Activated CD8-positive, alpha-beta T cell treated with anti-CD3 and anti-CD28 coated beads for 36 hours (primary cell): Measurements from ENCODE around the gene OPALIN. TPM values are rescaled to one million over a fixed set of nuclear protein-coding genes. Genes with fewer than 3 reads are reported as not detected.
A peak's percentile ranks its signal among the peaks of the same experiment; 100 is the strongest.

Source experiments
- ATAC-seq: fragments of 200-7000 bp; cut with Tn5 transposase; one replicate; pipeline ENCODE4 v1.10.0; 2021; ENCODE audit warnings: mild to moderate bottlenecking, moderate library complexity
- CTCF ChIA-PET: fragments of 350-600 bp; sonication (Branson Sonifier 250); formaldehyde crosslinking; loops from one replicate; lab custom pipeline; 2021; ENCODE audit warnings: antibody characterized with exemption; lab: Charles Lee
- POLR2A ChIA-PET: fragments of 350-600 bp; sonication (Branson Sonifier 250); formaldehyde crosslinking; loops from one replicate; lab custom pipeline; 2021; ENCODE audit warnings: antibody characterized with exemption; lab: Charles Lee
- DNase-seq: peaks from one replicate; pipeline ENCODE4 v3.0.0-alpha.2; 2020
- H3K27ac Mint-ChIP-seq: one replicate; pipeline ENCODE4 v1.8.0; 2021; ENCODE audit warnings: mild to moderate bottlenecking, mixed read lengths
- H3K27me3 Mint-ChIP-seq: one replicate; pipeline ENCODE4 v1.8.0; 2021; ENCODE audit warnings: mixed read lengths
- H3K36me3 Mint-ChIP-seq: one replicate; pipeline ENCODE4 v1.8.0; 2021; ENCODE audit warnings: low read depth, mixed read lengths
- H3K4me1 Mint-ChIP-seq: one replicate; pipeline ENCODE4 v1.8.0; 2021; ENCODE audit warnings: low read depth, mixed read lengths
- H3K4me3 Mint-ChIP-seq: one replicate; pipeline ENCODE4 v1.8.0; 2021; ENCODE audit warnings: mild to moderate bottlenecking, moderate library complexity, mixed read lengths
- H3K9me3 Mint-ChIP-seq: one replicate; pipeline ENCODE4 v1.8.0; 2021; ENCODE audit warnings: mixed read lengths
- CTCF ChIP-seq: fragments of 200-600 bp; IDR thresholded peaks from one replicate; pipeline ENCODE4 v1.8.0; 2022; ENCODE audit warnings: antibody characterized with exemption, mild to moderate bottlenecking
- intact Hi-C: fragments of 100-400 bp; cut with micrococcal nuclease; formaldehyde crosslinking; loops from one replicate; pipeline ENCODE4 v1.10.0; 2022
- total RNA-seq, 2 experiments: library from RNA; stranded (reverse); gene quantifications; one replicate each; pipeline ENCODE4 v1.2.3, GENCODE V29; 2021

Gene OPALIN
- total RNA-seq, 2 experiments from 2014 or later: not detected

- intact Hi-C loops: no loop called here
- Mint-ChIP-seq H3K9me3 (no peaks in the 10 kb centered on the region), H3K4me1 (no peaks in the 10 kb centered on the region), H3K27me3 (peaks cover 10% of the 10 kb centered on the region), H3K27ac (peak overlapping the region; percentile 7), H3K4me3 (no peak overlapping the region), H3K36me3 (no peaks in the 10 kb centered on the region)
- POLR2A ChIA-PET: no interaction called here
- ATAC-seq (no peak), DNase-seq (no peak)
- CTCF ChIA-PET: interaction anchor here (1.0 to 3.7 kb wide), 5 partner anchors 12 to 303 kb away, joined by 3 to 22 read pairs (median 8); no protein-coding TSS in a partner anchor
- TF ChIP-seq CTCF: no peak
These were observed 38.9 kb downstream of the OPALIN start for GRCh38 chr10:96319754-96320474.

GRCh38 chr10:96317067-96317833, 41.6 kb downstream of the OPALIN start:
- H3K9me3 Mint-ChIP-seq: no peaks in the 10 kb centered on the region
- no peak overlapping the region for H3K27ac Mint-ChIP-seq
- intact Hi-C loops: no loop called here
- no peaks in the 10 kb centered on the region for H3K4me1 Mint-ChIP-seq
- no peak for TF ChIP-seq CTCF
- peaks cover 8% of the 10 kb centered on the region for H3K27me3 Mint-ChIP-seq
- no peaks in the 10 kb centered on the region for H3K36me3 Mint-ChIP-seq
- no peak overlapping the region for H3K4me3 Mint-ChIP-seq
- ATAC-seq (no peak), DNase-seq (no peak)
- ChIA-PET POLR2A (no interaction called here), CTCF (interaction anchor here (1.1 to 3.7 kb wide), 4 partner anchors 9 to 301 kb away, joined by 3 to 22 read pairs (median 8); no protein-coding TSS in a partner anchor)

- Mint-ChIP-seq H3K4me1 (no peaks in the 10 kb centered on the region), H3K9me3 (no peaks in the 10 kb centered on the region), H3K4me3 (no peak overlapping the region), H3K27me3 (peaks cover 9% of the 10 kb centered on the region), H3K36me3 (no peaks in the 10 kb centered on the region), H3K27ac (no peak overlapping the region)
- ChIA-PET POLR2A (interaction anchor here (0.6 kb wide), 1 partner anchor 56 kb away, joined by 3 read pairs; no protein-coding TSS in a partner anchor), CTCF (interaction anchor here (1.1 to 2.5 kb wide), 2 partner anchors 27 to 84 kb away, joined by 3 to 8 read pairs; no protein-coding TSS in a partner anchor)
- no peak for TF ChIP-seq CTCF
- intact Hi-C loops: no loop called here
- DNase-seq (no peak), ATAC-seq (no peak)
These were observed 45.5 kb downstream of the OPALIN start for GRCh38 chr10:96313344-96313743.

- no peak for TF ChIP-seq CTCF
- Mint-ChIP-seq H3K9me3 (no peaks in the 10 kb centered on the region), H3K4me3 (no peak overlapping the region), H3K4me1 (peaks cover 7% of the 10 kb centered on the region), H3K27me3 (peaks cover 10% of the 10 kb centered on the region), H3K36me3 (no peaks in the 10 kb centered on the region), H3K27ac (no peak overlapping the region)
- intact Hi-C loops: no loop called here
- CTCF ChIA-PET: interaction anchor here (1.7 to 2.5 kb wide), 2 partner anchors 28 to 29 kb away, joined by 5 to 8 read pairs; no protein-coding TSS in a partner anchor
- DNase-seq (no peak), ATAC-seq (no peak)
- POLR2A ChIA-PET: no interaction called here
These were observed 47.6 kb downstream of the OPALIN start for GRCh38 chr10:96311180-96311715.
